Neural cell (in vitro differentiated cells): ENCODE results near the gene DGKD. TPM values are rescaled to one million over a fixed set of nuclear protein-coding genes. Genes with fewer than 3 reads are reported as not detected.

ENCODE experiments used
- H2AFZ ChIP-seq: fragments of 200-600, 300-800 bp; sonication (generic), shearing (Covaris generic); 2 replicates; pipeline ENCODE4 v1.6.0; 2014; ENCODE audit warnings: low read depth, mild to moderate bottlenecking, antibody characterized with exemption, low read length, moderate library complexity
- H3F3A ChIP-seq: fragments of 200-600 bp; shearing (Covaris generic); 2 replicates; pipeline ENCODE4 v1.6.1; 2016; ENCODE audit warnings: mild to moderate bottlenecking, moderate library complexity, mixed read lengths, antibody characterized with exemption, low read length; ENCODE audit not compliant: insufficient read depth, poor library complexity, severe bottlenecking
- H3K27ac ChIP-seq: fragments of 200-600, 300-800 bp; sonication (generic), shearing (Covaris generic); 2 replicates; pipeline ENCODE4 v1.5.1; 2014; ENCODE audit warnings: mild to moderate bottlenecking, low read length, moderate library complexity
- H3K27me3 ChIP-seq: fragments of 300-800, 200-600 bp; sonication (generic), shearing (Covaris generic); 2 replicates; pipeline ENCODE4 v1.6.0; 2014; ENCODE audit warnings: mild to moderate bottlenecking, low read depth, low read length, moderate library complexity; ENCODE audit not compliant: insufficient read depth
- H3K36me3 ChIP-seq: fragments of 300-800, 200-600 bp; sonication (generic), shearing (Covaris generic); 2 replicates; pipeline ENCODE4 v1.5.1; 2014; ENCODE audit warnings: mild to moderate bottlenecking, antibody characterized with exemption, low read length, moderate library complexity; ENCODE audit not compliant: insufficient read depth
- H3K4me2 ChIP-seq: fragments of 300-800, 200-600 bp; sonication (generic), shearing (Covaris generic); 2 replicates; pipeline ENCODE4 v1.6.0; 2014; ENCODE audit warnings: mild to moderate bottlenecking, low read length
- H3K4me3 ChIP-seq: fragments of 300-800, 200-600 bp; sonication (generic), shearing (Covaris generic); 2 replicates; pipeline ENCODE4 v1.5.1; 2014; ENCODE audit warnings: mild to moderate bottlenecking, low read length, moderate library complexity
- H3K79me2 ChIP-seq: fragments of 200-600 bp; shearing (Covaris generic); replicated peaks from 2 replicates; pipeline ENCODE4 v1.6.0; 2014; ENCODE audit warnings: mild to moderate bottlenecking, low read length, moderate library complexity; ENCODE audit not compliant: insufficient read depth
- H3K9ac ChIP-seq: fragments of 300-800, 200-600 bp; sonication (generic), shearing (Covaris generic); 2 replicates; pipeline ENCODE4 v1.6.1; 2016; ENCODE audit warnings: mild to moderate bottlenecking, low read length, mixed read lengths
- H3K9me2 ChIP-seq: fragments of 200-600 bp; shearing (Covaris generic); 2 replicates; pipeline ENCODE4 v1.6.1; 2016; ENCODE audit warnings: mild to moderate bottlenecking, low read length, mixed read lengths; ENCODE audit not compliant: insufficient read depth
- H3K9me3 ChIP-seq: fragments of 200-600, 300-800 bp; sonication (generic), shearing (Covaris generic); 2 replicates; pipeline ENCODE4 v1.6.1; 2016; ENCODE audit warnings: mild to moderate bottlenecking, mixed run types, low read length, moderate library complexity, mixed read lengths
- H4K20me1 ChIP-seq: fragments of 200-600 bp; shearing (Covaris generic); 2 replicates; pipeline ENCODE4 v1.6.1; 2016; ENCODE audit warnings: mild to moderate bottlenecking, mixed run types; ENCODE audit not compliant: insufficient read depth
- EP300 ChIP-seq: fragments of 450-650 bp; conservative IDR thresholded peaks from 2 replicates; pipeline ENCODE4 v1.6.1; 2014; ENCODE audit warnings: antibody characterized with exemption, mild to moderate bottlenecking, moderate library complexity; ENCODE audit not compliant: poor library complexity, severe bottlenecking
- EZH2 ChIP-seq: fragments of 200-600, 300-800 bp; shearing (Covaris generic), sonication (generic); IDR thresholded peaks from 2 replicates; pipeline ENCODE4 v1.6.1; 2014; ENCODE audit warnings: antibody characterized with exemption, low read length, borderline replicate concordance, mild to moderate bottlenecking; ENCODE audit not compliant: insufficient read depth, poor library complexity, severe bottlenecking
- MXI1 ChIP-seq: fragments of 450-650 bp; conservative IDR thresholded peaks from 2 replicates; pipeline ENCODE4 v1.6.1; 2014; ENCODE audit warnings: antibody characterized with exemption, mild to moderate bottlenecking; ENCODE audit not compliant: poor library complexity, severe bottlenecking
- POLR2AphosphoS5 ChIP-seq: IDR thresholded peaks from 2 replicates; pipeline ENCODE4 v1.6.1; 2012
- RAD21 ChIP-seq: fragments of 450-650 bp; conservative IDR thresholded peaks from 2 replicates; pipeline ENCODE4 v1.6.1; 2014; ENCODE audit warnings: antibody characterized with exemption, mild to moderate bottlenecking, moderate library complexity
- SMC3 ChIP-seq: fragments of 450-650 bp; conservative IDR thresholded peaks from 2 replicates; pipeline ENCODE4 v1.6.1; 2014; ENCODE audit warnings: antibody characterized with exemption, mild to moderate bottlenecking, moderate library complexity; ENCODE audit not compliant: poor library complexity
- TAF1 ChIP-seq: IDR thresholded peaks from 2 replicates; pipeline ENCODE4 v1.6.1; 2012; ENCODE audit warnings: low read depth
- polyA plus RNA-seq: library from polyadenylated mRNA; depleted of rRNA; stranded (reverse); fragments of >200 nt; gene quantifications from 2 replicates; pipeline ENCODE4 v1.2.3, GENCODE V29; 2014
- TF ChIP-seq, protein P1 (sequence below): fragments of 450-650 bp; IDR thresholded peaks from 2 replicates; pipeline ENCODE4 v1.5.1; 2014; ENCODE audit warnings: antibody characterized with exemption, mild to moderate bottlenecking, moderate library complexity; ENCODE audit not compliant: poor library complexity, severe bottlenecking
- TF ChIP-seq, protein P2 (sequence below): IDR thresholded peaks from 2 replicates; pipeline ENCODE4 v1.6.1; 2012; ENCODE audit warnings: borderline replicate concordance

DGKD gene
- polyA plus RNA-seq, 1 donor from 2014 or later = 36.4 TPM

DNA sequence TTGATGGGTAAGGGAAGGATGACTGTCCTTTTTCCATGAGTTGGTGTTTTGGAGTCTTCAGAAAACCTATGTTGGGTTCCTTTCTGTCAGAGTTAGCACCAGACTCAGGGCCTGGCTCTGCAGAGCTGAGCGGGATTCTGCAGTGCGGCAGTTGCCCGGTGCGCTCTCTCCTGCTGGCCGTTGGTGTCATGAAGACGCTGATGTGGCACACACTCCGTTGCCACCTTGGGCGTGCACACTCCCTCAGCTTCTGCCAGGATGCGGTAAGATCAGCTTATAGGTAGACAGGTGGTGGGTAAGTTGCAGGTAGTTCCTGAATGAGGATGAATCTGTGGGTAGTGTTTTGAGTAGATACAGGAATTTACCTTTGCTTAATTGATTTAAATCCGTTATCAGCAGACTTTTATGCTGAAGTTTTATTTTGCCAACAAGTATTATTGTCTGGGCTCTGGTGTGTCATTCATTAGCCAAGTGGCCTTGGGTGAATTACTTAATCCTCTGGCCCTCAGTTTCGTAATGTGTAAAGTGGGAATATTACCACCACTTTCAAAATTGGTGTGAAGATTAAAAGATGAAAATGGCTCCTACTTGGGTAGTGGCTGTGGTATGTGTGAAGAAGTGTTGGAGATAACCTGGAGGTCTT, 26.8 kb downstream of the DGKD start:
- TF ChIP-seq POLR2AphosphoS5 = no peak
- TF ChIP-seq, protein P1, sequence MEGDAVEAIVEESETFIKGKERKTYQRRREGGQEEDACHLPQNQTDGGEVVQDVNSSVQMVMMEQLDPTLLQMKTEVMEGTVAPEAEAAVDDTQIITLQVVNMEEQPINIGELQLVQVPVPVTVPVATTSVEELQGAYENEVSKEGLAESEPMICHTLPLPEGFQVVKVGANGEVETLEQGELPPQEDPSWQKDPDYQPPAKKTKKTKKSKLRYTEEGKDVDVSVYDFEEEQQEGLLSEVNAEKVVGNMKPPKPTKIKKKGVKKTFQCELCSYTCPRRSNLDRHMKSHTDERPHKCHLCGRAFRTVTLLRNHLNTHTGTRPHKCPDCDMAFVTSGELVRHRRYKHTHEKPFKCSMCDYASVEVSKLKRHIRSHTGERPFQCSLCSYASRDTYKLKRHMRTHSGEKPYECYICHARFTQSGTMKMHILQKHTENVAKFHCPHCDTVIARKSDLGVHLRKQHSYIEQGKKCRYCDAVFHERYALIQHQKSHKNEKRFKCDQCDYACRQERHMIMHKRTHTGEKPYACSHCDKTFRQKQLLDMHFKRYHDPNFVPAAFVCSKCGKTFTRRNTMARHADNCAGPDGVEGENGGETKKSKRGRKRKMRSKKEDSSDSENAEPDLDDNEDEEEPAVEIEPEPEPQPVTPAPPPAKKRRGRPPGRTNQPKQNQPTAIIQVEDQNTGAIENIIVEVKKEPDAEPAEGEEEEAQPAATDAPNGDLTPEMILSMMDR = no peak
- TF ChIP-seq TAF1 = no peak
- TF ChIP-seq SMC3 = no peak
- TF ChIP-seq, protein P2, sequence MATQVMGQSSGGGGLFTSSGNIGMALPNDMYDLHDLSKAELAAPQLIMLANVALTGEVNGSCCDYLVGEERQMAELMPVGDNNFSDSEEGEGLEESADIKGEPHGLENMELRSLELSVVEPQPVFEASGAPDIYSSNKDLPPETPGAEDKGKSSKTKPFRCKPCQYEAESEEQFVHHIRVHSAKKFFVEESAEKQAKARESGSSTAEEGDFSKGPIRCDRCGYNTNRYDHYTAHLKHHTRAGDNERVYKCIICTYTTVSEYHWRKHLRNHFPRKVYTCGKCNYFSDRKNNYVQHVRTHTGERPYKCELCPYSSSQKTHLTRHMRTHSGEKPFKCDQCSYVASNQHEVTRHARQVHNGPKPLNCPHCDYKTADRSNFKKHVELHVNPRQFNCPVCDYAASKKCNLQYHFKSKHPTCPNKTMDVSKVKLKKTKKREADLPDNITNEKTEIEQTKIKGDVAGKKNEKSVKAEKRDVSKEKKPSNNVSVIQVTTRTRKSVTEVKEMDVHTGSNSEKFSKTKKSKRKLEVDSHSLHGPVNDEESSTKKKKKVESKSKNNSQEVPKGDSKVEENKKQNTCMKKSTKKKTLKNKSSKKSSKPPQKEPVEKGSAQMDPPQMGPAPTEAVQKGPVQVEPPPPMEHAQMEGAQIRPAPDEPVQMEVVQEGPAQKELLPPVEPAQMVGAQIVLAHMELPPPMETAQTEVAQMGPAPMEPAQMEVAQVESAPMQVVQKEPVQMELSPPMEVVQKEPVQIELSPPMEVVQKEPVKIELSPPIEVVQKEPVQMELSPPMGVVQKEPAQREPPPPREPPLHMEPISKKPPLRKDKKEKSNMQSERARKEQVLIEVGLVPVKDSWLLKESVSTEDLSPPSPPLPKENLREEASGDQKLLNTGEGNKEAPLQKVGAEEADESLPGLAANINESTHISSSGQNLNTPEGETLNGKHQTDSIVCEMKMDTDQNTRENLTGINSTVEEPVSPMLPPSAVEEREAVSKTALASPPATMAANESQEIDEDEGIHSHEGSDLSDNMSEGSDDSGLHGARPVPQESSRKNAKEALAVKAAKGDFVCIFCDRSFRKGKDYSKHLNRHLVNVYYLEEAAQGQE = no peak
- TF ChIP-seq EZH2 = no peak
- no peak for TF ChIP-seq RAD21
- TF ChIP-seq EP300 = no peak
- TF ChIP-seq MXI1 = no peak

DNA sequence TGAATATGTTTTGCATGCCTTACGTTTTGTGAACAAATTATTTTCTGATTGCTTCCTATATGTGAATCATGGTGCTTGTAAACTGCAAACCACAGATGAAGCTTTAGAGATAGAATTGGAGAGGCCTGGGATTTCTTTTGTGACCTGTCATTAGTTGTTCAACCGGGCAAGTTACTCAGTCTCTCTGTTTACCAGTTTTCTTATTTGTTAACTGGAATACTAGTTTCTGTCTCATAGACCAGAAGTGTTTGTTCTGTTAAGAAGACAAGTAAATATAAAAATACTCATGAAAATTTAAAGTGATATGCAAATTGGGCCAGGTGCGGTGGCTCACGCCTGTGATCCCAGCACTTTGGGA, 27.3 kb downstream of the DGKD start:
- H3K4me3 ChIP-seq = no peak overlapping the region
- H2AFZ ChIP-seq = no peak overlapping the region
- no peak overlapping the region for H3K9ac ChIP-seq
- no peaks in the 10 kb centered on the region for H3F3A ChIP-seq
- H3K79me2 ChIP-seq = no peaks in the 10 kb centered on the region
- no peak overlapping the region for H3K27ac ChIP-seq
- H4K20me1 ChIP-seq = no peaks in the 10 kb centered on the region
- H3K9me2 ChIP-seq = no peaks in the 10 kb centered on the region
- no peak for TF ChIP-seq RAD21
- TF ChIP-seq MXI1 = no peak
- TF ChIP-seq SMC3 = no peak
- no peak for TF ChIP-seq EZH2
- no peaks in the 10 kb centered on the region for H3K36me3 ChIP-seq
- H3K4me2 ChIP-seq = no peak overlapping the region
- no peaks in the 10 kb centered on the region for H3K27me3 ChIP-seq
- H3K9me3 ChIP-seq = no peaks in the 10 kb centered on the region

More for the DNA sequence above, 26.8 kb downstream of the DGKD start:
- H3K9me3 ChIP-seq = no peaks in the 10 kb centered on the region
- no peak overlapping the region for H3K9ac ChIP-seq
- H4K20me1 ChIP-seq = no peaks in the 10 kb centered on the region
- no peak overlapping the region for H3K4me2 ChIP-seq
- no peaks in the 10 kb centered on the region for H3F3A ChIP-seq
- H3K9me2 ChIP-seq = no peaks in the 10 kb centered on the region
- no peaks in the 10 kb centered on the region for H3K27me3 ChIP-seq
- H3K79me2 ChIP-seq = no peaks in the 10 kb centered on the region
- H2AFZ ChIP-seq = no peak overlapping the region
- H3K4me3 ChIP-seq = no peak overlapping the region
- H3K36me3 ChIP-seq = no peaks in the 10 kb centered on the region
- H3K27ac ChIP-seq = no peak overlapping the region
